Chondrocyte (in vitro differentiated cells): ENCODE results near the gene MSL3. TPM values are rescaled to one million over a fixed set of nuclear protein-coding genes. Genes with fewer than 3 reads are reported as not detected.

Experiments
- DNase-seq: peaks from one replicate; pipeline ENCODE4 v3.0.0; 2021; ENCODE audit warnings: mixed read lengths, low spot score
- H3K27ac Mint-ChIP-seq: one replicate; pipeline ENCODE4 v1.8.0; 2021; ENCODE audit warnings: mild to moderate bottlenecking, moderate library complexity, mixed read lengths; ENCODE audit not compliant: unreplicated experiment
- H3K27me3 Mint-ChIP-seq: 2 replicates; pipeline ENCODE4 v1.8.0; 2021; ENCODE audit warnings: low read depth, mixed read lengths
- H3K36me3 Mint-ChIP-seq: 2 replicates; pipeline ENCODE4 v1.8.0; 2021; ENCODE audit warnings: low read depth, mixed read lengths
- H3K4me1 Mint-ChIP-seq: 2 replicates; pipeline ENCODE4 v1.8.0; 2021; ENCODE audit warnings: low read depth, mild to moderate bottlenecking, mixed read lengths
- H3K4me3 Mint-ChIP-seq: one replicate; pipeline ENCODE4 v1.8.0; 2021; ENCODE audit warnings: mild to moderate bottlenecking, moderate library complexity, mixed read lengths; ENCODE audit not compliant: unreplicated experiment
- H3K9me3 Mint-ChIP-seq: 2 replicates; pipeline ENCODE4 v1.8.0; 2021; ENCODE audit warnings: low read depth, mixed read lengths
- CTCF ChIP-seq: fragments of 200-600 bp; sonication (generic); IDR thresholded peaks from 2 replicates; pipeline ENCODE4 v1.5.0; 2021; ENCODE audit warnings: antibody characterized with exemption, mild to moderate bottlenecking, moderate library complexity
- total RNA-seq: library from RNA; stranded (reverse); gene quantifications from 3 replicates; pipeline ENCODE4 v1.2.1, GENCODE V29; 2021

The MSL3 gene
- total RNA-seq, 1 donor from 2014 or later = 25.2 TPM

- Mint-ChIP-seq H3K4me1 (no peaks in the 10 kb centered on the region), H3K36me3 (peaks cover 11% of the 10 kb centered on the region), H3K27ac (no peak overlapping the region), H3K27me3 (no peaks in the 10 kb centered on the region), H3K9me3 (no peaks in the 10 kb centered on the region), H3K4me3 (no peak overlapping the region)
- no peak for DNase-seq
- no peak for TF ChIP-seq CTCF
These were observed 8.4 kb downstream of the MSL3 start for GRCh38 chrX:11766487-11766886.

- TF ChIP-seq CTCF = no peak
- Mint-ChIP-seq H3K9me3 (no peaks in the 10 kb centered on the region), H3K27me3 (no peaks in the 10 kb centered on the region), H3K4me3 (no peak overlapping the region), H3K36me3 (peaks cover 13% of the 10 kb centered on the region), H3K4me1 (no peaks in the 10 kb centered on the region), H3K27ac (no peak overlapping the region)
- no peak for DNase-seq
These were observed 10.0 kb downstream of the MSL3 start for GRCh38 chrX:11768039-11768438.

GRCh38 chrX:11770320-11770719 is 12.3 kb downstream of the MSL3 start:
- H3K36me3 Mint-ChIP-seq = peaks cover 4% of the 10 kb centered on the region
- no peak overlapping the region for H3K27ac Mint-ChIP-seq
- H3K9me3 Mint-ChIP-seq = no peaks in the 10 kb centered on the region
- H3K27me3 Mint-ChIP-seq = no peaks in the 10 kb centered on the region
- TF ChIP-seq CTCF = peak; percentile 86
- H3K4me1 Mint-ChIP-seq = no peaks in the 10 kb centered on the region
- DNase-seq = no peak
- no peak overlapping the region for H3K4me3 Mint-ChIP-seq

- DNase-seq = no peak
- no peaks in the 10 kb centered on the region for H3K27me3 Mint-ChIP-seq
These were observed 20.2 kb downstream of the MSL3 start for GRCh38 chrX:11778230-11778629.

GRCh38 chrX:11781133-11781532 is 23.1 kb downstream of the MSL3 start:
- TF ChIP-seq CTCF = no peak
- Mint-ChIP-seq H3K9me3 (peaks cover 6% of the 10 kb centered on the region), H3K27me3 (no peaks in the 10 kb centered on the region), H3K4me1 (no peaks in the 10 kb centered on the region), H3K4me3 (no peak overlapping the region), H3K27ac (no peak overlapping the region), H3K36me3 (no peaks in the 10 kb centered on the region)
- DNase-seq = no peak

More at GRCh38 chrX:11778230-11778629, 20.2 kb downstream of the MSL3 start:
- Mint-ChIP-seq H3K27ac (no peak overlapping the region), H3K9me3 (peaks cover 9% of the 10 kb centered on the region), H3K4me3 (no peak overlapping the region), H3K4me1 (no peaks in the 10 kb centered on the region), H3K36me3 (peaks cover 5% of the 10 kb centered on the region)
- no peak for TF ChIP-seq CTCF
